ENCODE measurements around the gene DPPA3. TPM values are rescaled to one million over a fixed set of nuclear protein-coding genes. Genes with fewer than 3 reads are reported as not detected.
"Not testable (repeated sequence)": the region's sequence is repeated elsewhere in the genome, so short reads cannot be mapped to it uniquely, and the experiment has no call there.

Gene DPPA3
- total RNA-seq, 4 donors from 2014 or later: not detected

- no peak for TF ChIP-seq POLR2A (IDR thresholded peaks at IDR 0.05)
- no peak for TF ChIP-seq CTCF (IDR thresholded peaks at IDR 0.05)
- H3K4me3 ChIP-seq: no peak overlapping the region
These were observed 21.8 kb downstream of the DPPA3 start for GRCh38 chr12:7732993-7733392.

GRCh38 chr12:7747246-7747645 lies 36.0 kb downstream of the DPPA3 start, which contains the start of gene CLEC4C:
TSS of gene CLEC4C (minus strand) at chr12:7747375. CDS start at chr12:7747348, 27 bp downstream.
- Histone ChIP-seq H3K36me3 (no peaks in the 10 kb centered on the region), H3K27me3 (no peaks in the 10 kb centered on the region), H3K27ac (no peak within 1 kb of the TSS), H3K4me3 (no peak within 1 kb of the TSS), H3K9me3 (no peaks in the 10 kb centered on the region), H3K4me1 (no peaks in the 10 kb centered on the region)
- TF ChIP-seq CTCF (IDR thresholded peaks at IDR 0.05) (no peak), POLR2A (IDR thresholded peaks at IDR 0.05) (no peak)
- no peak for DNase-seq

More at GRCh38 chr12:7732993-7733392, 21.8 kb downstream of the DPPA3 start:
- Histone ChIP-seq H3K36me3 (no peaks in the 10 kb centered on the region), H3K9me3 (no peaks in the 10 kb centered on the region), H3K4me1 (no peaks in the 10 kb centered on the region), H3K27ac (no peak overlapping the region), H3K27me3 (no peaks in the 10 kb centered on the region)
- no peak for DNase-seq

- Histone ChIP-seq H3K27me3 (no peaks in the 10 kb centered on the region), H3K9me3 (no peaks in the 10 kb centered on the region), H3K27ac (no peak overlapping the region), H3K36me3 (no peaks in the 10 kb centered on the region), H3K4me3 (no peak overlapping the region), H3K4me1 (no peaks in the 10 kb centered on the region)
- no peak for DNase-seq
- TF ChIP-seq POLR2A (IDR thresholded peaks at IDR 0.05) (no peak), CTCF (IDR thresholded peaks at IDR 0.05) (no peak)
These were observed 37.6 kb downstream of the DPPA3 start for GRCh38 chr12:7748852-7749251.

GRCh38 chr12:7749442-7749841 lies 38.2 kb downstream of the DPPA3 start:
- TF ChIP-seq CTCF (IDR thresholded peaks at IDR 0.05) (no peak), POLR2A (IDR thresholded peaks at IDR 0.05) (no peak)
- no peaks in the 10 kb centered on the region for H3K27me3 ChIP-seq
- no peak for DNase-seq
- no peaks in the 10 kb centered on the region for H3K4me1 ChIP-seq
- no peak overlapping the region for H3K4me3 ChIP-seq
- H3K27ac ChIP-seq: no peak overlapping the region
- H3K36me3 ChIP-seq: no peaks in the 10 kb centered on the region
- H3K9me3 ChIP-seq: no peaks in the 10 kb centered on the region

- no peaks in the 10 kb centered on the region for H3K27me3 ChIP-seq
- no peaks in the 10 kb centered on the region for H3K4me1 ChIP-seq
- H3K36me3 ChIP-seq: no peaks in the 10 kb centered on the region
- DNase-seq: no peak
- H3K4me3 ChIP-seq: no peak overlapping the region
- no peaks in the 10 kb centered on the region for H3K9me3 ChIP-seq
- TF ChIP-seq CTCF (IDR thresholded peaks at IDR 0.05) (no peak), POLR2A (IDR thresholded peaks at IDR 0.05) (no peak)
- H3K27ac ChIP-seq: no peak overlapping the region
These were observed 39.1 kb downstream of the DPPA3 start for GRCh38 chr12:7750350-7750749.

- H3K27ac ChIP-seq: no peak overlapping the region
- no peaks in the 10 kb centered on the region for H3K4me1 ChIP-seq
- no peaks in the 10 kb centered on the region for H3K36me3 ChIP-seq
- no peaks in the 10 kb centered on the region for H3K27me3 ChIP-seq
- TF ChIP-seq POLR2A (IDR thresholded peaks at IDR 0.05): no peak
- DNase-seq: no peak
- H3K9me3 ChIP-seq: no peaks in the 10 kb centered on the region
- H3K4me3 ChIP-seq: no peak overlapping the region
These were observed 40.2 kb downstream of the DPPA3 start for GRCh38 chr12:7751394-7751793.

- not testable (repeated sequence) for H3K9me3 ChIP-seq, H3K27ac ChIP-seq, H3K36me3 ChIP-seq, DNase-seq, H3K4me1 ChIP-seq, H3K4me3 ChIP-seq, H3K27me3 ChIP-seq
These were observed 41.0 kb downstream of the DPPA3 start for GRCh38 chr12:7751941-7752922.

GRCh38 chr12:7755668-7756067 lies 44.4 kb downstream of the DPPA3 start:
- not testable (repeated sequence) for H3K36me3 ChIP-seq, H3K4me1 ChIP-seq, DNase-seq, H3K27me3 ChIP-seq, H3K27ac ChIP-seq, H3K4me3 ChIP-seq, H3K9me3 ChIP-seq
